ENCODE results near the gene MPG. TPM values are rescaled to one million over a fixed set of nuclear protein-coding genes. Genes with fewer than 3 reads are reported as not detected.

The MPG gene
- total RNA-seq, 2 donors from 2014 or later: 42.2 to 45.6 TPM

DNA sequence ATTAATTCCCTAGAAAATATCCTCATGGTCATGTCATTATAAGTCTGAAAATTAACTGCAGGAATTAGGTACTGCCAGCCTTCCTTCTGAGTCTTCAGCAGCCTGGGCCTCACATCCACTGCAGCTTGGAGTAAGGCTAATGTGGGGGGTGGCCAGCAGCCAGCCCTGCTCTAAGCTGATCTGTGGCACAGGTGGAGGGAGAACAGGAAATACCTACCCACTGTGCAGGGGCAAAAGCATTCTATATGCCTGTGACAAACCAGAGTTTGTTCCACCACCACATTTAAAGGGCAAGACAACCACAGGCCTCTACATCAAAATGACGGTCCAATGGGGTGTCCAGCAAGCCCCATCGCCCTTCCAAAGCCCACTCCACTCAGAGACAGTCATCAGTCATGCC, 51.0 kb downstream of the MPG start:
- DNase-seq (ENCODE audit: low spot score): peak; percentile 11
- intact Hi-C loops (cut with DNase I): no loop called here

DNA sequence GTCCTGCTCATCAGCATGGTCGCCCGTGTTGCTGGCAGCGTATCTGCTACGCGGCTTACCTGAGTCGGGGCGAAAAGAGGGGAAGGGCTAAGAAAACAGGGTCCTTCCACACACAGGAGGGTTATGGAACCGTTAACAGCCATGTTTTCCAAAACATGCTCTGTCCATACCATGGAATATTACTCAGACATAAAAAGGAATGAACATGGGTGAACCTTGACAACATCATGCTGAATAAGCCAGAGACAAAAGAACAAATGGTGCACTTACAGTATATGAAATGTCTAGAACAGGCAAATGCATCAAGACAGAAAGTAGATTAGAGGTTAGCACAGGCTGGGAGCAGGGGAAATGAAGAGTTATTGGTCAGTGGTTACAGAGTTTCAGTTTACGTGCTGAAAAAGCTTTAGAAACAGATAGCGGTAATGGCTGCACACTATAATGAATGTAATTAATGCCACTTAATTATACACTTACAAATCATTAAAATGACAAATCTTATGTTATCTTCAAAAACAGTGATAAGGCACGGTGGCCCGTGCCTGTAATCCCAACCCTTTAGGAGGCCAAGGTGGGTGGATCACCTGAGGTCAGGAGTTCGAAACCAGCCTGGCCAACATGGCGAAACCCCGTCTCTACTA, 52.6 kb downstream of the MPG start:
- DNase-seq (ENCODE audit: low spot score): peak; percentile 31
- intact Hi-C loops (cut with DNase I): no loop called here

DNA sequence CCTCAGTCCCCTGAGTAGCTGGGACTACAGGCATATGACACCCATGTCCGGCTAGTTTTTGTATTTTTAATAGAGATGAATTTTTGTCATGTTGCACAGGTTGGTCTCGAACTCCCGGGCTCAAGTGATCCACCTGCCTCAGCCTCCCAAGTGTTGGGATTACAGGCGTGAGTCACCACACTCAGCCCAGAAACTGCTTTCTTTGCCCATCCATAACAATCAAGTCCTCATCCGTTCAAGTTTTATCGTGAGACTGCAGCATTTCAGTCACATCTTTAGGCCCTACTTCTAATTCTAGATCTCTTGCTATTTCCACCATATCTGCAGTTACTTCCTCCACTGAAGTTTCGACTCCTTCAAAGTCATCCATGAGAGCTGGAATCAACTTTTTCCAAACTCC, 54.1 kb downstream of the MPG start:
- intact Hi-C loops (cut with DNase I): no loop called here
- DNase-seq (ENCODE audit: low spot score): no peak

DNA sequence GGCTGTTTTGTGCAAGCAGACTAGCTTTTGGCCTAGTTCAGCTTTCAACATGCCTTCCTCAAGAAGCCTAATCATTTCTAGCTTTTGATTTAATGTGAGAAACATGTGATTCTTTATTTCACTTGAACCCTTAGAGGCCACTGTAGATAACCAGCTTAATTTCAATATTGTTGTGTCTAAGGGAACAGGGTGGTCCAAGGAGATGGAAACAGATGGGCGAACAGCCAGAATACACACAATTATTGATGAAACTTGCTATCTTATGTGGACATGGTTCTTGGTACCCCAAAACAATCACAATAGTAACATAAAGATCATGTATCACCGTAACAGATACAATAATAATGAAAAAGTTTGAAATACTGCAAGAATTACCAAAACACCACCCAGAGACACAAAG, 55.7 kb downstream of the MPG start:
- intact Hi-C loops (cut with DNase I): loop anchor here in 1 of 2 donors (1.0 kb wide), 1 partner anchor 21 kb away; no protein-coding TSS in a partner anchor
- DNase-seq (ENCODE audit: low spot score): no peak

Other genes with a start within 250 kb of the MPG start
- 1 to 10 TPM; 7.4 to 7.9 TPM for gene POLR3K, start 24.6 kb upstream of the MPG start, total RNA-seq
- 10 to 100 TPM; 11.2 to 11.6 TPM for gene SNRNP25, start 24.4 kb upstream of the MPG start, total RNA-seq
- 10 to 100 TPM; 39.5 to 39.7 TPM for gene RHBDF1, start 5.6 kb upstream of the MPG start, total RNA-seq
- 10 to 100 TPM; 13.2 to 22.1 TPM for gene NPRL3, start 60.4 kb downstream of the MPG start, total RNA-seq
- not detected for gene HBZ, start 74.4 kb downstream of the MPG start, total RNA-seq
- 1 to 10 TPM in 1 of 2 donors, under 1 TPM in 1; 0.90 to 1.5 TPM for gene HBM, start 87.8 kb downstream of the MPG start, total RNA-seq
- 1,000 to 10,000 TPM in 1 of 2 donors, 100 to 1,000 TPM in 1; 750 to 2,679 TPM for gene HBA2, start 94.7 kb downstream of the MPG start, total RNA-seq
- 1,000 to 10,000 TPM in 1 of 2 donors, 100 to 1,000 TPM in 1; 878 to 2,742 TPM for gene HBA1, start 98.5 kb downstream of the MPG start, total RNA-seq
- gene HBQ1, start 102.2 kb downstream of the MPG start, total RNA-seq: under 1 TPM in 1 of 2 donors, not detected in 1; 0.48 TPM
- 10 to 100 TPM; 42.7 to 43.0 TPM for gene LUC7L, start 151.2 kb downstream of the MPG start, total RNA-seq
- 10 to 100 TPM; 69.4 to 86.2 TPM for gene FAM234A, start 156.6 kb downstream of the MPG start, total RNA-seq
- 10 to 100 TPM in 1 of 2 donors, 1 to 10 TPM in 1; 7.7 to 10.6 TPM for gene RGS11, start 197.7 kb downstream of the MPG start, total RNA-seq
- gene ARHGDIG, start 202.4 kb downstream of the MPG start, total RNA-seq: under 1 TPM; 0.38 to 0.97 TPM
- under 1 TPM; 0.86 to 0.88 TPM for gene PDIA2, start 204.9 kb downstream of the MPG start, total RNA-seq

Measured in posterior vena cava (tissue), 2 donors.